RPMI8226 (cell line): ENCODE measurements around the gene PPP1R15B.

Experiments used
- DNase-seq: peaks from one replicate; pipeline ENCODE4 v3.0.0-alpha.2; 2015

The PPP1R15B gene

GRCh38 chr1:204443260-204443619 is 31.6 kb upstream of the PPP1R15B start:
- DNase-seq: no peak

- DNase-seq: no peak
Observed at GRCh38 chr1:204442376-204443259, 31.0 kb upstream of the PPP1R15B start.

- DNase-seq: no peak
Observed at GRCh38 chr1:204441558-204441957, 29.9 kb upstream of the PPP1R15B start.

GRCh38 chr1:204439621-204440375 is 28.2 kb upstream of the PPP1R15B start:
- no peak for DNase-seq

- DNase-seq: no peak
Observed at GRCh38 chr1:204438628-204439027, 27.0 kb upstream of the PPP1R15B start.

- DNase-seq: no peak
Observed at GRCh38 chr1:204437796-204438570, 26.4 kb upstream of the PPP1R15B start.

DNA sequence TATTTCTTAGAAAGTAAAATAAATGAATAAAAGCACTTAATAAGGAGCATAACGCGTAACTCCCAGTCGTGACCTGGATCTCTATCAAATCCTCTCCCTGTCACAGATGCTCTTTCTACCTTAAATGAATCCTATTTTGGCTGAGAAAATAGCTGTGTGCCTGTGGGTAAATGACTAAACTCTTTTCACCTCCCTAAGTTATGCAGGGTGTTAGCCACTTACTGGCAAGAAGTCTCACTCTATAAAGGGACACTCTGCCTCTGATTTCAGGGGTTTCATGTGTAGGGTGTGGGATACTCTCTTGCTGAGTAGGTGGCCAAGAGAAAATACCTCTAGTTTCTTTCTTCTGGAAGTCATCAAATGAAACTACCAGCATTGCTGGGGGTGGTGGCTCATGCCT is 24.3 kb upstream of the PPP1R15B start:
- peak; percentile 1 for DNase-seq

GRCh38 chr1:204435381-204435831 is 23.8 kb upstream of the PPP1R15B start:
- no peak for DNase-seq

- DNase-seq: peak; percentile 1
Observed at GRCh38 chr1:204434116-204434755, 22.6 kb upstream of the PPP1R15B start.

DNA sequence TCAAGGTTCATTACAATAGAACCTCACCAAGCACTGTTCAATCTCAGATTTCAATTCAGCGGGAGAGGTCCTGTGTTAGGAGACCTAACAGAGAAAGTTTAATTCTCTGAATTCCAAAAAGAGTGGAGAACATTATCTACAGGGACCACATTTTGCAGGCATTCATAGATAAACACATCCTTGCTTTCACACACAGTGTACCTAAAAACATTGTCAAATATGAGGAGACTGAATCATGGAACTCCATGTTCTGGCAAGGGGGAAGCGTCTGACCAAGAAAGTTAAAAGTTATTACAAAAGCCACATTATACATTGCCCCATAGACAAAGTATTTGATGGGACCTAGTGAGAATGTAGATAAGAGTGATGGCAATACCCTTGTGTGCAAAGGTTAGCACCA is 21.1 kb upstream of the PPP1R15B start:
- DNase-seq: peak; percentile 1

DNA sequence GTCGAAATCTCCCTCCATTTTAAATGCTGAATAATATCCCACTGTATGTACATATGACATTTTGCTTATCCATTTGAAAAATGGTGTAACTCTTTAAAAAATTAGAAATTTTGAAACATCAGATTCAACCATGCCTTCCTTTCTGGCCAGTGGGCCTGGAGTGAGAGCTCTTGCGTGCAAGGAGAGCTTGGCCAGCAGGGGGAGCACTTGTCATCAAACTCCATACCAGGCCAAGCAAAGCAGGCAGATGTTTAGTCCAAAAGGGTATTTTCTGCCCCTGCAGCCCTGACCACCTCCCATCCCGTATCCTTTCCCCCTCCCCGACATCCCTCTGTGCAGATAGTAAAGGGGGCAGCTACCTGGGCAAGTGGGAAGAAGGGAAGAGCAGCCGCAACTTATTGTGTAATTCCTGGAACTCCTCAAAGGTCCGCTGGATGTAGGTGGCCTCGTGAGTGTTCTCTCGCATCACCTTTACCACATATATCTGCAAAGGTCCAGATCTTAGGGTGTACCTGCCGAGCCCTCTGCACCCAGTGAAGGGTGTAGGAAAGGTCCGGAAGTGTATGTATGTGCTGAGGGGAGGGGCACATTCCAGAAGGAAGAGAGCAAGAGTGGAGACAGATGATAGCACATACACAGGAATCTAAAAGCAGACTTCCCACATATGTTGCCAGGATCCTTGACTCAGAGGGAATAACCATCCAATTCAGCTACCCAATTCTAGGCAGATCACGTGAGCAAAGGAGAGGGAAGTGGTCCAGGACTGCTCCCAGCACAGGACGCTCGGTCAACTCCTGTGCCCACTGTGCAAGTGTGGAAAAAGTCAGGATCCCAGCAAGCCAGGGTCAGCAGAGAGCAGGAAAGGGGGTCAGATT is 19.9 kb upstream of the PPP1R15B start:
- DNase-seq: peak; percentile 83

GRCh38 chr1:204429746-204430145 is 18.1 kb upstream of the PPP1R15B start:
- DNase-seq: no peak

DNA sequence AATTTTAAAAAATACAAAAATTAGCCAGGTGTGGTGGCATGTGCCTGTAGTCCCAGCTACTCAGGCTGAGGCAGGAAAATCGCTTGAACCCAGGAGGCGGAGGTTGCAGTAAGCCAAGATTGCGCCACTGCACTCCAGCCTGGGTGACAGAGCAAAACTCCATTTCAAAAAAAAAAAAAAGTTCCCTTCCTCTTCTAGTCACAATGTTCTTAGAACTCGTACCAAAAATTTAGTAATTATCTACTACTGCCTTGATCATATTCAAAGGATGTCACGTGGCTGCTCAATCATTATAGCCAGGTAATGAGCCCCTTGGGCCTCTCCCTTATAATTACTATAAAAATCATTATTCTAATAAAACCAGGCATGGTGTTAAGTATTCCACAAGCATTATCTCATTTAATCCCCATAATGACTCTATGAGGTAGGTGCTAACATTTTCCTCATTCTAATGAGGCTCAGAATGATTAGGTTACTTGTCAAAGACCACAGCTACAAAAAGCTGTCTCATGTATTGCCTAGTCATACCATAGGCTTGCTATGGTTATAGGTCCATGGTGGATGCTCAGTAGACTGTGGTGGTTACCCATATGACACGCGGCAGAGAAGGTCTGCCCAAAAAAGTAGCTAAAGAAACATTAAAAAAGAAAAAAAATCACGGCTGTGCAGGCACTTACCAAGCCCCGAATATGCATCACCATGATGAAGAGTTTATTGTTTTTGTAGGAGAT is 15.5 kb upstream of the PPP1R15B start:
- DNase-seq: peak; percentile 1

DNA sequence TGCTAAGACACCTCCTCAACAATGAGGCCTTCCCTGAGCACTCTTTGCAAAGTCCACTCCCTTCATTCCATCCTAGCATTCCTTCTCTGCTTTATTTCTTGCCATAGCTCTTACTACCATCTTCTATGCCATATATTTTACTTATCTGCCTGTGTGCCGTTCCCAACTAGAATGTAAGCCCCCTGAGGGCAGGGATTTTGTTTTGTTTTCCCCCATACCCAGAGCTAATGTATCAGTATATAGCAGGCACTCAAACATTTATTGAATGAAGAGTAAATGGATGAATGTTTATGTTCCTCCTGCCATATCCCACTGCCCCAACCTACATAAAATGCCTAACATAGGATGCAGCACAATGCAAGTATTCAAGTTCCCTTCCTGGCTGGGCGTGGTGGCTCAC is 14.9 kb upstream of the PPP1R15B start:
- DNase-seq: peak; percentile 1

- DNase-seq: peak; percentile 0
Observed at GRCh38 chr1:204426035-204426436, 14.4 kb upstream of the PPP1R15B start.

DNA sequence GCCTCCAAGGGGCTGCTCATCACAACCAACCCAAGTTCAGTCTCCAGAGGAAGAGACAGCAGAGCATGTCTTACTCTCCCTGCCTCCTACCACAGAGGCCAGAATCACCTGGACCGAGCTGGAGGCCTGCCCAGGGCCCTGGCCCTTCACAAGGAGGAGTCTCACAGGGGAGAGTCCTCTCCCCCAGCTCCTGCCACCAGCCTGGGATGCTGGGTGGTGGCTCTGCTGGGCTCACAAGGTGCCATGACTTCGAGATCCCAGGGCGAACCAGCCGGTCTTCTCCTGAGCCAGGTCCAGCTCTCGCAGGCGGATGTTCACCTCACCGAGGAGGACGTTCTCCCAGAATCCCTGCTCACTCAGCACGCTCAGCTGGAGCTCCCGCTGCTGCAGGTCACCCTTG is 13.0 kb upstream of the PPP1R15B start:
- peak; percentile 2 for DNase-seq

GRCh38 chr1:204422061-204422705 is 10.6 kb upstream of the PPP1R15B start:
- peak; percentile 0 for DNase-seq

DNA sequence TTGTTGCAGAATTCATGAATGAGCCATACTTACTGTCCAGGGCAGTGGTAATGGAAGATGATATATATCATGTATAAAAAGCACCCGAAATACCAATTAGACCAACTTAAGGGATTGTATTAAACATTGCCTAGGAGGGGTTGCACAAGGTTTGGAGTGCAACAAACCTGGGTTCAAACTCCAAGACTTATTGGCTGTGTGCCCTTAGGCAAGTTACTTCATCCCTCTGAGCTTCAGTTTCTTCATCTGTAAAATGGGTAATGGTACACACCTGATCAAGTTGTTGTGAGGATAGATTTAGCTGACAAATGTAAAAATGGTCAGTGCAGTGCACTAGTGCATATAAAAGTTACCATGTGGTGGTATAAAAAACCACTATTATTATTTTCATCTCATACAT is 9.8 kb upstream of the PPP1R15B start:
- DNase-seq: no peak

GRCh38 chr1:204420039-204421004 is 8.7 kb upstream of the PPP1R15B start:
- DNase-seq: peak; percentile 1
